Fibroblast of pulmonary artery (primary cell): ENCODE measurements around the gene AREL1.

ENCODE experiments used
- DNase-seq: peaks from one replicate; pipeline ENCODE4 v3.0.0-alpha.2; 2010; ENCODE audit warnings: low read depth
- H3K4me3 ChIP-seq: replicated peaks from 2 replicates; pipeline ENCODE4 v1.5.1; 2011; ENCODE audit warnings: low read depth, mild to moderate bottlenecking, control low read depth, low read length, moderate library complexity
- CTCF ChIP-seq: IDR thresholded peaks from 2 replicates; pipeline ENCODE4 v1.5.1; 2011; ENCODE audit warnings: mild to moderate bottlenecking, control low read depth, low read length, inconsistent platforms; ENCODE audit errors: missing control alignments

AREL1 gene

DNA sequence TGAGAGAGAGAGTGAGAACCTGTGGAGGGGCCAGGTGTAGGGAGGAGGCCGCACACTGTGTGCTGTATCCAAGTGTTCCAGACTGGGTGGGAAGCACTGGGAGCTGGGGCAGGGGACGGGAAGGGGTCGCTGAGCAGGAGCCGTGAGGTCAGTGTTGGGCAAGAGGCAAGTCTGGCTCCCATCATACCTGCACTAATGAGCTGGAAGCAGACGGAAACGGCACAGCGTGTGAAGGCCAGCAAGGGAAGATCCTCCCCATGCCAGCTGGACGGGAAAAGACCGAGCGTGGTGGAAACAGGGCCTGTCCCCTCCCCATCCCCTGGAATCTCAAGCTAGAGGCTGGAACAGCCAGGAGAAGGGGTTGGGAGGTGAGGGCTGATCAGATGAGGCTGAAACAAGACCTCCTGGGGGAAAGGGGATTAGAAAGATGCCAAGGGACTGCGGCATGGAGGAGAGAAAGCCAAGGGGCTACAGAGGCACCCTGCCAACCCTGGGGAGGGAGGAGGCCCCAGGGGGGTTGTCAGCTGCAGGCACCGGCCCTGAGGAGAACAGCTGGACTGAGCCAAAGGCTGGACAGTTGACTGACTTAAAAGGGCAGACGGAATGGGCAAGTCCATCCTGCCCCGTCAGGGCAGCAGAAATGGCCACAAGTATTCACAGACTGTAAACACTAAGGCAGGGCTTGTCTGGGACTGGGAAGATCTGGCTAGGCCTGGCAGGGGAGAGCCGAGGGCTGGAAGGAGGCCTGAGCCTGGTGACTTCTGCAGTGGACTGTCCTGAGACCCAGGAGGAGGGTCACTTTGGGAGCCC, 81.8 kb downstream of the AREL1 start:
- DNase-seq = no peak
- TF ChIP-seq CTCF = no peak

GRCh38 chr14:74628418-74628817, 84.5 kb downstream of the AREL1 start:
- no peak overlapping the region for H3K4me3 ChIP-seq
- TF ChIP-seq CTCF = no peak
- DNase-seq = no peak

More for the DNA sequence above, 81.8 kb downstream of the AREL1 start:
- no peak overlapping the region for H3K4me3 ChIP-seq

- no peak for DNase-seq
- TF ChIP-seq CTCF = no peak
Observed at GRCh38 chr14:74627076-74627475, 85.8 kb downstream of the AREL1 start.

GRCh38 chr14:74622257-74622656, 90.6 kb downstream of the AREL1 start:
- no peak overlapping the region for H3K4me3 ChIP-seq
- DNase-seq = no peak
- TF ChIP-seq CTCF = no peak

More at GRCh38 chr14:74627076-74627475, 85.8 kb downstream of the AREL1 start:
- H3K4me3 ChIP-seq = no peak overlapping the region

DNA sequence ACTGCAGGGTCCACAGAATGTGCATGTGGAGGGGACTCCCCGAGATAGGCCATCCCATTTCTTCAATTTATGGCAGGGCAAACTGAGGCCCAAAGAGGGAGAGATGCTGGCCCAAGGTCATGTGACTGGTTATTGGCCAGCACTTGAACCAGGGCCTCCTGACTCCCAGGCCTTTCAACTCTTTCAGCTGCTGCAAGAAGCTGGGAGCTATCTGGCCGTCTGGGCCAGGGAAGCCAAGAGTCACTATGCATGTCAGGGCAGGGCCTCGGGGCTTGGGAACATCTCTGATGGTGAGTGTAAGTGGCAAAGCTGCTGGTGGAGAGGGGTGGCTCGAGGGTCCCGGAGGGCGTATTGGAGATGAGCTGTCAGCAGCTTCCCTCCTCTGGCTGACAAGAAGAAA, 91.3 kb downstream of the AREL1 start:
- DNase-seq = no peak
- TF ChIP-seq CTCF = no peak
- no peak overlapping the region for H3K4me3 ChIP-seq

GRCh38 chr14:74620923-74621322, 92.0 kb downstream of the AREL1 start:
- H3K4me3 ChIP-seq = no peak overlapping the region
- DNase-seq = no peak
- TF ChIP-seq CTCF = no peak

DNA sequence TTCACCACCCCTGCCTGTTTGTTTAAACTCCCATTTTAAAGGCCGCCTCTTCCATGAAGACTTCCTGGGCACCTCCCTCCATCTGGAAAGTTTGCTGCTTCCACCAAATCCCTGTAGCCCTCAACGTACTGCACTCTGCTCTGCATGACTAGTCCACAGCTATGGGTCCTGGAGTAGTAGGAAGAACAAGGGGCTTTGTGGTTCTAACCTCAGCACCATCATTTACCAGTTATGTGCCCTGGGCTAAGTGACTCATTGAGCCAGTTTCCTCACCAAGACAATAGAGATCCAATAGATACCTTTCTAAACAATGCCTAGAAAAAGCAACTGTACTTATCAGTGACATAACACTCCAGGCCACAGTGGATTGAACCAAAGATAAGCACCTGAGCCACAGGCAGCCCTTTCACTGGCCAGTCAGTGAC, 92.4 kb downstream of the AREL1 start:
- TF ChIP-seq CTCF = no peak
- no peak overlapping the region for H3K4me3 ChIP-seq
- DNase-seq = peak; percentile 87
